Nephron (organoid): ENCODE data around the gene COG4.

ENCODE experiments used
- H3K27ac Mint-ChIP-seq, 3 experiments: 2 replicates each; pipeline ENCODE4 v1.8.0; 2020; ENCODE audit warnings: mixed read lengths in 3 of 3, mild to moderate bottlenecking in 2 of 3, moderate library complexity in 1 of 3
- H3K27me3 Mint-ChIP-seq: 2 replicates; pipeline ENCODE4 v1.8.0; 2021; ENCODE audit warnings: low read depth, mild to moderate bottlenecking, moderate library complexity, mixed read lengths
- H3K36me3 Mint-ChIP-seq: 2 replicates; pipeline ENCODE4 v1.8.0; 2020; ENCODE audit warnings: low read depth, mixed read lengths
- H3K4me1 Mint-ChIP-seq: 2 replicates; pipeline ENCODE4 v1.8.0; 2020; ENCODE audit warnings: mixed read lengths
- H3K4me3 Mint-ChIP-seq, 3 experiments: 2 replicates each; pipeline ENCODE4 v1.8.0; 2020; ENCODE audit warnings: mild to moderate bottlenecking in 3 of 3, mixed read lengths in 3 of 3, moderate library complexity in 2 of 3
- H3K9me3 Mint-ChIP-seq: 2 replicates; pipeline ENCODE4 v1.8.0; 2020; ENCODE audit warnings: mixed read lengths
- CTCF ChIP-seq, 3 experiments: fragments of 200-600 bp; sonication (generic); IDR thresholded peaks; one replicate each; pipeline ENCODE4 v1.5.0; 2021; ENCODE audit warnings: antibody characterized with exemption in 3 of 3; ENCODE audit not compliant: unreplicated experiment in 3 of 3

Gene COG4

DNA sequence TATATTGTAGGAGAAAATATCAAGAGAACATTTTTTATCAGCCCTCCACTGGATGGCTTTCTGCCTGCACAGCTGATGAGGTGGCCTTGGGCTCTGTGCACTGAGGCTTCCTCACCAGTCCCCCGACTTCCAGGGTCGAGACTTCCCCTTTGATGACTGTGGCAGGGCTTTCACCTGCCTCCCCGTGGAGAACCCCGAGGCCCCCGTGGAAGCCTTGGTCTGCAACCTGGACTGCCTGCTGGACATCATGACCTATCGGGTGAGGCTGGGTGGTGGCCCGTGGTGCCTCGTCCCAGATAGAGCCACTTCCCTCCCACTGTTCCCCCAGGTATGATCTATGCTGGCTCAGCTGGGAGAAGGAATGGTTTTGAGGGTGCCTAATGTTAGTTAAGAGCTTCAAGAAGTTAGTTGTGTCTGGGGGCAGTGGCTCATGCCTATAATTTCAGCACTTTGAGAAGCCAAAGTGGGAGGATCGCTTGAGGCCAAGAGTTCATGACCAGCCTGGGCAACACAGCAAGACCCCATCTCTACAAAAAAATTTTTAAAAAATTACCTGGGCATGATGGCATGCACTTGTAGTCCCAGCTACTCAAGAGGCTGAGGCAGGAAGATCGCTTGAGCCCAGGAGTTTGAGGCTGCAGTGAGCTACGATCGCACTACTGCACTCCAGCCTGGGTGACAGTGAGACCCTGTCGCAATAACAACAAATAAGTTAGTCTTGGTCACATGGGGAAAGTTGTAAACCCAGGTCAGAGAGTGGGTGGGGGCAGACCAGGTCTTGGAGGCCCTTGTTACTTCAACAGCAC, 57.2 kb downstream of the COG4 start:
- Mint-ChIP-seq H3K4me3 (no peak overlapping the region), H3K9me3 (no peaks in the 10 kb centered on the region), H3K36me3 (no peaks in the 10 kb centered on the region), H3K27me3 (no peaks in the 10 kb centered on the region), H3K4me1 (peaks cover 4% of the 10 kb centered on the region), H3K27ac (no peak overlapping the region)
- no peak for TF ChIP-seq CTCF (IDR thresholded peaks at IDR 0.05; ENCODE audit: unreplicated experiment in 3 of 3)

GRCh38 chr16:70463235-70463634, 60.1 kb downstream of the COG4 start:
- no peak for TF ChIP-seq CTCF (IDR thresholded peaks at IDR 0.05; ENCODE audit: unreplicated experiment in 3 of 3)
- no peaks in the 10 kb centered on the region for H3K9me3 Mint-ChIP-seq
- H3K27ac Mint-ChIP-seq = no peak overlapping the region
- no peaks in the 10 kb centered on the region for H3K36me3 Mint-ChIP-seq
- H3K4me3 Mint-ChIP-seq = no peak overlapping the region
- H3K27me3 Mint-ChIP-seq = no peaks in the 10 kb centered on the region
- peaks cover 4% of the 10 kb centered on the region for H3K4me1 Mint-ChIP-seq

DNA sequence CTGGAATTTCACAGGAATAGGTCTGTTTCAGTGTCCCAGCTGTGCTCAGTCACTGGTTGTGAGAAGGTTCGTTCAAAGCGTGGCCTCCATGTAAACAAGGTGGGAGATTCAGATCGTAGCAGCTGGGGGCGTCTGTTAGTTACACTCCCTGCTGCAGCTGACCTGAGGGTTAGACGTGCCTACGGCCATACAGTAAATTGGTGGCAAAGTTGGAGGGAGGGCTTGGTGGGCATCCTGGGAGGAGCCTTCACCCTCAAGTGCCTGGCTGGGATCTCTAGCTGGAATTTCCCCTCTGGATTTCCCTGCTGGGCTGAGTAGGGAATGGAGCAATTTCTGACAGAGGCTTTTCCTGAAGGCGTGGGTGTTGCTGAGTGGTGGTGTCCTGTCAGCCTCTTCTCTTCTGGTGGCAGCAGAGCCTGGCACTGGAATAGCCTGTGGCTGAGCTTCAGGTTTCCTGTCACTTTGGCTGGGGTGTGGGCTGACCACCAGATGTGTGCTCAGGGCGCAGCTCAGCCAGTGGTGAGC, 62.6 kb downstream of the COG4 start:
- H3K27ac Mint-ChIP-seq = peak overlapping the region; percentile 64 to 77 (median 76)
- H3K36me3 Mint-ChIP-seq = no peaks in the 10 kb centered on the region
- H3K4me3 Mint-ChIP-seq = no peak overlapping the region
- peaks cover 4% of the 10 kb centered on the region for H3K4me1 Mint-ChIP-seq
- no peaks in the 10 kb centered on the region for H3K9me3 Mint-ChIP-seq
- no peaks in the 10 kb centered on the region for H3K27me3 Mint-ChIP-seq
- TF ChIP-seq CTCF (IDR thresholded peaks at IDR 0.05; ENCODE audit: unreplicated experiment in 3 of 3) = peak in 1 of 3 experiments; percentile 12

DNA sequence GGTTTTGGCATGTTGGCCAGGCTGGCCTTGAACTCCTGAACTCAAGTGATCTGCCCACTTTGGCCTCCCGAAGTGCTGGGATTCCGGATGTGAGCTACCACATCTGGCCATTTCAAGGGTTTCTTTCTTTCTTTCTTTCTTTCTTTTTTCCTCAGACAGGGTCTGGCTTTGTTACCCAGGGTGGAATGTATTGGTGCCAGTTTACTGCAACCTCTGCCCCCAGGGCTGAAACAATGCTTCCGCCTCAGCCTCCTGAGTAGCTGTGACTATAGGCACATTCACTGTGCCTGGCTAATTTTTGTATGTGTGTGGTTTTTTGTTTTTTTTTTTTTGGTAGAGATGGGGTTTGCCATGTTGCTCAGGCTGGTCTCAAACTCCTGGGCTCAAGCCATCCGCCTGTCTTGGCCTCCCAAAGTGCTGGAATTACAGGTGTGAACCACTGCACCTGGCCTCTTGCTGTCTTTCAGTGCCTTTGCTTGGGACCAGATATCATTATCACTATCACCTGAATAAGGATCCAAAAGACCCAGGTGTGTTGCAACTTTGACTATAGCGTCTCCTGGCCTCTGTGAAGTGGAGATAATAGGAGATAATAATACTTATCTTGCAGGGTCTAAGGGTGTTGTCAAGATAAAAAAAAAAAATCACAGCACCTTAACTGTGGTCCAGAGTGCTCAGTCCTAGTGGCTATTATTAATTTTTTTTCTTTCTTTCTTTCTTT, 65.7 kb downstream of the COG4 start:
- no peaks in the 10 kb centered on the region for H3K9me3 Mint-ChIP-seq

GRCh38 chr16:70455910-70456309, 67.4 kb downstream of the COG4 start:
- no peak for TF ChIP-seq CTCF (IDR thresholded peaks at IDR 0.05; ENCODE audit: unreplicated experiment in 3 of 3)
- H3K27ac Mint-ChIP-seq = peak overlapping the region; percentile 35 to 71 (median 70)
- no peaks in the 10 kb centered on the region for H3K36me3 Mint-ChIP-seq
- no peaks in the 10 kb centered on the region for H3K9me3 Mint-ChIP-seq
- no peaks in the 10 kb centered on the region for H3K4me1 Mint-ChIP-seq
- H3K4me3 Mint-ChIP-seq = peak overlapping the region; percentile 67 to 96 (median 79)
- no peaks in the 10 kb centered on the region for H3K27me3 Mint-ChIP-seq

More for the DNA sequence above, 65.7 kb downstream of the COG4 start:
- Mint-ChIP-seq H3K4me3 (peak overlapping the region; percentile 54 to 72 (median 69)), H3K4me1 (peaks cover 4% of the 10 kb centered on the region), H3K36me3 (no peaks in the 10 kb centered on the region), H3K27ac (peak overlapping the region in 1 of 3 experiments; percentile 41), H3K27me3 (no peaks in the 10 kb centered on the region)
- no peak for TF ChIP-seq CTCF (IDR thresholded peaks at IDR 0.05; ENCODE audit: unreplicated experiment in 3 of 3)
